Cerebellar cortex (tissue), 1 donor: Measurements from ENCODE around the gene R3HDM2.

Source experiments
- DNase-seq: peaks from one replicate; pipeline ENCODE4 v3.0.0-alpha.2; 2015; ENCODE audit warnings: low spot score

The R3HDM2 gene

GRCh38 chr12:57240066-57240921, 190.5 kb downstream of the R3HDM2 start:
- peak; percentile 86 for DNase-seq

GRCh38 chr12:57239587-57240065, 191.2 kb downstream of the R3HDM2 start:
- DNase-seq, result peak; percentile 65

- DNase-seq, result peak; percentile 89
Observed at GRCh38 chr12:57238854-57239554, 191.8 kb downstream of the R3HDM2 start.

GRCh38 chr12:57237932-57238853, 192.7 kb downstream of the R3HDM2 start:
- no peak for DNase-seq

GRCh38 chr12:57237596-57237931, 193.3 kb downstream of the R3HDM2 start:
- DNase-seq, result no peak

- no peak for DNase-seq
Observed at GRCh38 chr12:57236925-57237595, 193.8 kb downstream of the R3HDM2 start.

GRCh38 chr12:57236201-57236924, 194.5 kb downstream of the R3HDM2 start:
- DNase-seq, result no peak

- DNase-seq, result no peak
Observed at GRCh38 chr12:57235728-57236131, 195.1 kb downstream of the R3HDM2 start.

- no peak for DNase-seq
Observed at GRCh38 chr12:57235017-57235727, 195.7 kb downstream of the R3HDM2 start.

GRCh38 chr12:57234571-57235016, 196.2 kb downstream of the R3HDM2 start:
- no peak for DNase-seq

- no peak for DNase-seq
Observed at GRCh38 chr12:57234233-57234570, 196.6 kb downstream of the R3HDM2 start.

- no peak for DNase-seq
Observed at GRCh38 chr12:57233357-57234232, 197.2 kb downstream of the R3HDM2 start.

- DNase-seq, result no peak
Observed at GRCh38 chr12:57232156-57232756, 198.6 kb downstream of the R3HDM2 start.

GRCh38 chr12:57231276-57232021, 199.4 kb downstream of the R3HDM2 start:
- no peak for DNase-seq

GRCh38 chr12:57230381-57231155, 200.3 kb downstream of the R3HDM2 start:
- DNase-seq, result no peak

GRCh38 chr12:57229634-57230380, 201.0 kb downstream of the R3HDM2 start, which contains the start of gene SHMT2:
Gene SHMT2 (plus strand): TSS chr12:57229711. CDS start chr12:57229779, 68 bp downstream.
- DNase-seq, result peak; percentile 98
